ENCODE measurements around the gene TENT4B.

The TENT4B gene

DNA sequence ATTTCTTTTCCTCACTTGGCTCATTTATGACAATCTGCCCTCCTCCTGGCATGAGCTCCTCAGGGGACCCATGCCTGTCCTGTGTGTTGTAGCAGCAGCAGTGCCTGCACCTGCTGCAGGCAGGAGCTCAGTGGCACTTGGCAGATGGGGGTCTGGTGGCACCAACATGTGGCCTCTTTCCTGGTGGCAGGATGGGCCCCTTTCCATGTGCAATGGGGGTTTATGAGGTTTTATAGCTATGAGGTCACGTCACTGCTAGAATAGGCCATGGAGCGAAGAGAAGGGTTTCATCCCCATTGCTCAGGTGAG is 120.2 kb downstream of the TENT4B start:
- no peak for DNase-seq

DNA sequence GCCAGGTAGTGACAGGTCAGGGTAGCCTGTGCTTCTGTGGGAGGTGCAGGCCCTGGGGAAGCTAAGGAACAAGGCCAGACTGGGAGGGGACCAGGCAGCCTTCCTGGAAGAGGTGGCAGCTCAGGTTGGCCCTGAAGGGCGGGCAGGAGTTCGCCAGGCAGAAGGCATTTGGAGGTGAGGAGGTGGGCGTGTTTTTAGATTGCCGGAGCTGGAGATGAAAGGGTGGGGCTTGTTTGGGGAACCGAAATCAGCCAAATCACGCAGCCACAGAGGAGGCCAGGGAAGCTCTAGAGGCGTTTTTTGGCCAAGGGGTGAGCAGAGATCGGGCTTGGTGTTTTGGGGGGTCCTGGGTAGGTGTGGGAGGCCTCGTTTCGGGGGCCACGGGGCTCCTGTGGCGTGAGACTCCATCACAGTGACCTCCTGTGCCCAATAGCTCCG is 120.8 kb downstream of the TENT4B start:
- DNase-seq, result no peak

DNA sequence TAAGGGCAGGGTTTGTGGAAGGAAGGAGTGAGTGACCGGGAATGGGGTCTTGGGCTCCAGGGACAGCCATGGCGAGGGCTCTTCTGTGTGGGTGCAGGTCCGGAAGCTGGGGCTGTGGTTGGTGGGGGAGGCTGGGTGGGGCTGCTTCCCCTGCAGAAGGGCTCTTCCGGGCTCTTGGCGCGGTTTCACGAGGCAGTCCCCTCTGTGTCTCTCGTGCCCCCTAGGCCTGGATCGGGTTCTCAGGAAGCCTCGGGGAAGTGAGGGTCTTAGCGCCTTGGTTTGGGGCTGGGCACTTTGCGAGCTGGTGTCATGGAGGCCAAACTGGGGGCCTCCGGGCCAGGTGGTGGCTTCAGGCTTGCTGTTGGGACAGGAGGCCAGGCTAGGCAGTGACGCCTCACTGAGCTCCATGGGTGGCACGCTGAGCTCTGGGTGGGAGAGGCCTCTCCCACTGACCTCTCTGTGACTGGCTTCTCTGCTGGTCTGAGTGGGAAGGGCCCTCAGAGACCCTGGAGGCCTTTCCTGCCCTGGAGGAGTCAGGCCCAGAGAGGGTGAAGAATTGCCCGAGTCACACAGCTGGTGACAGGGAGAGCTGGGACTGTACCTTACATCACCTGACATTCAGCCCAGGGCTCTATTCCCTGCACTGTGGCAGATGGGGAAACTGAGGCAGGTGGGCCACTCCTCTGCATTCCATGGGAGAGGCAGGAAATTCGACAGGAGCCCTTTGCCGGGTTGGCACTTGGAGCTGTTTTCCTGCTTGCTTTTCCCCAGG is 121.4 kb downstream of the TENT4B start:
- DNase-seq, result no peak

DNA sequence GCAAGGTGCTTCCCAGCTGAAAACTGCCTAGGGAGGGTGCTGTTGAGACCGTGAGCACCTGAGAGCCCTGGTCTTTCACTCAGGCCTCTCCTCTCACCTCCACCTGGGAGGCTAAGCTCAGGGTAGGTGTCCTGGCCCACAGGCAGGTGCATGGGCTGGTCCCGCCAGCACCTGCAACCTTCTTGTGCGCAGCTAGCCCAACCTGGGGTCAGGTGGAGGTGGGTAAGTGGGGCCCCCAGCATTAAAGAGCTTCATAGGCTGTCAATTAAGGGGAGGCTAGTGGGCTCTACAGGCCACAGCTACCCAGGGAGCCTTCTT is 122.0 kb downstream of the TENT4B start:
- DNase-seq, result no peak

DNA sequence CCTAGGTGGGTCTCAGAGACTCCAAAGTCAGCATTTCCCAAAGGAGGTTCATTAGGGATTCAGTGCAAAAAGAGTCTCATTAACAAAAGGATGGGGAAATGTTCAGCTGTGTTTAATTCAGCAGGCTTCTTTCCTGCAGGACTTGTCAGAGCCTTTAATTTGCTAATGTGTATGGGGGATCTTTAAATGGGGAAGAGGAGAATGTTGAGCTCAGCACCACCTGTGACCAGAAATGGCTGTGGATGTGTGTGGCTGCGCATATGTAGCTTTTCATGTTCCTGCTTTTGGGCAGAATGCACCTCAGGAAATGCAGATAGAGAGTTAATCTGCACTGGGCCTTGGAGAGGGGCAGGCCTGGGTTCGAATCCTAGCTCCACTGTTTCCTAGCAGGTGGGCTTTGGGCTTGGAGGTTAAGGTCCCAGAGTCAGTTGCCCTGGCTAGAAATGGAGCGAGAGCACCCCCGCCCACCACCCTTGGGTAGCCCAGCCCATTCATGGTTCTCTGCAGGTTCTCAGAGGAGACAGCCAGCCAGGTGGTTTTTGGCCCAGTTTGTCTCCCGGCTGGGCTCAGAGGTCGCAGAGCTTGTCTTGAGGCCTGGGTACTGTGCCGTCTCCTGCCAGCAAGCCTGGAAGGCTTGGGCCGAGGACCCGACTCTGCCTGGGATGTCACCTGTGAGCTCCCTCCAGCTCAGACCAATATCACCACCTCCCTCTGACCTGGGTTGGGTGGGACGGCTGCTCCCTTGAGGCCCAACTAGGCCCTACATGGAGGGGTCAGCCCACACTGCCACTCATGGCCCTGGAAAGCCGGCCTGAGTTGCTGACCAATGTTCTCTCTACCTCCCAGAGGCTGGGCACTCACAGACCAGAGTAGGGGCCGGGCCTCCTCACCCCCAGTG is 122.6 kb downstream of the TENT4B start:
- DNase-seq, result no peak

DNA sequence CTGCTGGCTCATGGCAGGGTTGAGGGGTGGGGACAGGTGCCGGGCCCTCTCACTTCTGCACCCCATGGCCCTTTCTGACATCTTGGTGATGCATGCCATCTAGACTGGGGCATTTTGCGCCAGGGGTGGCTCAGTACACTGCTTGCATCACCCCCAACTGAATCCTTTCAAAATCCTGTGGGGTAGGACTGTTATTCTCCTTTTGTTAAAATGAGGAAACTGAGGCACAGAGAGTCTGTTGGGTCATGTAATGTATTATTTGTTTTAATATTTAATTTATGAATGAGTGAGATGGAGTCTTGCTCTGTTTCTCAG is 123.2 kb downstream of the TENT4B start:
- DNase-seq, result no peak

DNA sequence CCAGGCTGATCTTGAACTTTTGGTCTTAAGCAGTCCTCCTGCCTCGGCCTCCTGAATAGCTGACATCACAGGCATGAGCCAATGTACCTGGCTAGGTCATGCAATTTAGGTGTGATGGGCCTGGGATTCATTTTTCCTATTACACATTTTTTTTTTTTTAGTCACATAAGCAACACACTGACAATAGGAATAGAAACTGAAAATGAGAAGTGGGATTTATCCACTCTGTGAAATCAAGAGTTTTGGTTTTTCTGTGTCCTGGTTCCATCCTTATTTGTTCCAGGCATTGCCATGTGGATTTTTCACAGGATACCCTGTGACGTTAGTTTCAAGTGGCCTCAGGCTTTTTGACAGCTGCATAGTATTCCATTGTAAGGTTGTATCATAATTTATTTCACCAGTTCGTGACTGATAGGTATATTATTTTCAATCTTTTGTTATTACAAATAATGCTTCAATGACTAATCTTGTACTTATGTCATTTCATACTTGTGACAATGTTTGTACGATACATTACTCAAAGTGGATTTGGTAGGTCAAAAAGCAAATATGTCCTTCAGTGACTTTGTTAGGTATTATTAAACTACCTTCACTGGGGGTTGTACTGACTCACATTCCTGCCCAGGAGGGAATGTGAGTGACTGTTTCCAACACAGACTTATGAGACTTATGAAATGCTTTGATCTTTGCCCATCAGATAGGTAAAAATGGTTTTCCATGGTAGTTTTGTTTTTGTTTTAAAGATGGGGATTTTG is 123.9 kb downstream of the TENT4B start:
- DNase-seq, result no peak

DNA sequence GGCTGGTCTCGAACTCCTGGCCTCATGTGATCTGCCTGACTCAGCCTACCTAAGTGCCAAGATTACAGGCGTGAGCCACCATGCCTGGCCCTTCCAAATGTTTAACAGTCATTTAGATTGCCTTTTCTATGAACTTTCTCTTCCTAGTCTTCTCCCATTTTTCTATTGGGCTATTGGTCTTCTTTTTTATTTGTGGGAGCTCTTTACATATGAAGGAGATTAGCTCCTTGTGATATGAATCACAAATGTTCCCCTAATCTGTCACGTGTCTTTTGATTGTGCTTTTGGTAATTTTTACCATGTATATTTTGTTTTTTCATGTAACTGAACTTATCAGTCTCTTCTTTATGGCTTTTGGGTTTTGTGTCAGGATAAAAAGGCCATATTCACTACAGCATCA is 125.1 kb downstream of the TENT4B start:
- DNase-seq, result no peak

DNA sequence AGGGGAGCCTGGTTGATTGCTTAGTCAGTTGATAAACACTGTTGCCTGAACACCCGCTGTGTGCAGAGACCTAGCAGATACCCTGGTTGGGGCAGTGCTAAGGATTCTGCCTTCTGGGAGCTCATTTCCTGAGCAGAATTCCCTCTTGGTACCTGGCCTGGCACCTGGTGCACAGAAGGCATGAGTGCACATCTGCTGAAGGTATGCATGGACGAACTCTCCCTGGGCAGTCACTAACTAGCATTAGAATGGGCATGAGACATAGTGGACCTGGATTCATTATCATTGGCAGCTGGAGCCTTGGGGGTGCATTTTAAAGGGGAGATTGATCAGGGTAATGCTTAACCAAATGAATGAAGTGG is 126.4 kb downstream of the TENT4B start:
- no peak for DNase-seq

DNA sequence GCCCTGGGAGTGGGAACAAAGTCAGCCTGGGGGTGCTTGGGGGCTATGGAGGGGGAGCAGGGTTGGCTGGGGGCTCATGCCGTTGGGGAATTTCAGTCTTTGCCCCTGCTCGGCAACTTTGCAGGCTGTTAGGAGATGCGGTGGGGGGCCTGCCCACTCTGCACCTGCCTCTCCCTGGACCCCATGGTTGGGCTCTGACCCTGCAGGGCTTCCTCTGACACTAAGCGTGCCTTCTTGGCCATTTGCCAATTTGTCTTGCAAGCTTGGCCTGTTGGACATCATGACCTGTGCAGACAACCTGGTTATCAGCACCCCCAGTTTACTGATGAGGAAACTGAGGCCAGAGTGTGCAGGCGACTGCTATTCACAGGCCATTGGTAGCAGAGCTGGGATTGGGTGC is 127.8 kb downstream of the TENT4B start:
- DNase-seq, result no peak
